H9 (cell line): ENCODE measurements around the gene RAD50. TPM values are rescaled to one million over a fixed set of nuclear protein-coding genes. Genes with fewer than 3 reads are reported as not detected.

Experiments
- DNase-seq: peaks from one replicate; pipeline ENCODE4 v3.0.0-alpha.2; 2017
- H2AFZ ChIP-seq: one replicate; pipeline ENCODE4 v1.6.1; 2013; ENCODE audit warnings: mild to moderate bottlenecking, low read length, control low read depth, moderate library complexity
- H2AK5ac ChIP-seq: 2 replicates; pipeline ENCODE4 v1.6.1; 2013; ENCODE audit warnings: low read length, control low read depth, mixed read lengths; ENCODE audit not compliant: insufficient read length
- H2BK120ac ChIP-seq: one replicate; pipeline ENCODE4 v1.6.1; 2013; ENCODE audit warnings: low read depth, mild to moderate bottlenecking, low read length, control low read depth, inconsistent platforms; ENCODE audit not compliant: poor library complexity, severe bottlenecking
- H2BK12ac ChIP-seq: 2 replicates; pipeline ENCODE4 v1.6.1; 2013; ENCODE audit warnings: low read length, control low read depth, mixed read lengths, low read depth; ENCODE audit not compliant: insufficient read length
- H2BK15ac ChIP-seq: 2 replicates; pipeline ENCODE4 v1.6.1; 2013; ENCODE audit warnings: low read depth, low read length, control low read depth
- H2BK20ac ChIP-seq: one replicate; pipeline ENCODE4 v1.6.1; 2013; ENCODE audit warnings: low read depth, mild to moderate bottlenecking, low read length, control low read depth, inconsistent platforms; ENCODE audit not compliant: poor library complexity, severe bottlenecking
- H2BK5ac ChIP-seq: 2 replicates; pipeline ENCODE4 v1.6.1; 2013; ENCODE audit warnings: low read length, control low read depth, mixed read lengths; ENCODE audit not compliant: insufficient read length
- H3K14ac ChIP-seq: 2 replicates; pipeline ENCODE4 v1.6.1; 2013; ENCODE audit warnings: low read length, control low read depth; ENCODE audit not compliant: insufficient read depth
- H3K18ac ChIP-seq: 2 replicates; pipeline ENCODE4 v1.6.1; 2013; ENCODE audit warnings: low read depth, mild to moderate bottlenecking, mixed read lengths, low read length, control low read depth; ENCODE audit not compliant: insufficient read length
- H3K23ac ChIP-seq: 2 replicates; pipeline ENCODE4 v1.6.1; 2013; ENCODE audit warnings: low read length, control low read depth, mixed read lengths, low read depth; ENCODE audit not compliant: insufficient read length
- H3K23me2 ChIP-seq: 2 replicates; pipeline ENCODE4 v1.6.1; 2013; ENCODE audit warnings: low read depth, mild to moderate bottlenecking, mixed read lengths, low read length, control low read depth; ENCODE audit not compliant: insufficient read length, poor library complexity, severe bottlenecking
- H3K27ac ChIP-seq: 2 replicates; pipeline ENCODE4 v1.5.1; 2013; ENCODE audit warnings: low read length, control low read depth, mixed read lengths, low read depth; ENCODE audit not compliant: insufficient read length
- H3K27me3 ChIP-seq: 2 replicates; pipeline ENCODE4 v1.6.1; 2013; ENCODE audit warnings: low read length, control low read depth, inconsistent platforms; ENCODE audit not compliant: insufficient read depth
- H3K4ac ChIP-seq: 2 replicates; pipeline ENCODE4 v1.6.1; 2013; ENCODE audit warnings: low read depth, mild to moderate bottlenecking, control low read depth, inconsistent platforms, low read length, moderate library complexity
- H3K4me1 ChIP-seq: 2 replicates; pipeline ENCODE4 v1.6.1; 2013; ENCODE audit warnings: low read length, control low read depth, inconsistent platforms; ENCODE audit not compliant: insufficient read depth
- H3K4me2 ChIP-seq: 2 replicates; pipeline ENCODE4 v1.6.1; 2013; ENCODE audit warnings: low read length, control low read depth, mixed read lengths; ENCODE audit not compliant: insufficient read length, insufficient read depth
- H3K56ac ChIP-seq: 2 replicates; pipeline ENCODE4 v1.6.1; 2013; ENCODE audit warnings: low read depth, mild to moderate bottlenecking, mixed read lengths, low read length, control low read depth; ENCODE audit not compliant: insufficient read length
- H3K79me1 ChIP-seq: 2 replicates; pipeline ENCODE4 v1.6.1; 2013; ENCODE audit warnings: low read depth, mild to moderate bottlenecking, moderate library complexity, low read length, control low read depth, inconsistent platforms; ENCODE audit not compliant: insufficient read depth, poor library complexity, severe bottlenecking
- H3K79me2 ChIP-seq: 2 replicates; pipeline ENCODE4 v1.6.1; 2013; ENCODE audit warnings: low read length, control low read depth, inconsistent platforms; ENCODE audit not compliant: insufficient read depth
- H3K9ac ChIP-seq: 2 replicates; pipeline ENCODE4 v1.6.1; 2013; ENCODE audit warnings: low read length, control low read depth, mixed read lengths; ENCODE audit not compliant: insufficient read length; ENCODE audit errors: extremely low read depth
- H3K9me3 ChIP-seq: one replicate; pipeline ENCODE4 v1.6.1; 2013; ENCODE audit warnings: low read depth, low read length, inconsistent platforms; ENCODE audit not compliant: control insufficient read depth
- H3T11ph ChIP-seq: one replicate; pipeline ENCODE4 v1.6.1; 2013; ENCODE audit warnings: mild to moderate bottlenecking, low read length, control low read depth, inconsistent platforms
- H4K20me1 ChIP-seq: one replicate; pipeline ENCODE4 v1.6.1; 2013; ENCODE audit not compliant: control insufficient read depth, insufficient read length, insufficient read depth
- H4K5ac ChIP-seq: 2 replicates; pipeline ENCODE4 v1.6.1; 2013; ENCODE audit warnings: low read depth, mild to moderate bottlenecking, mixed read lengths, low read length, control low read depth; ENCODE audit not compliant: insufficient read length
- H4K8ac ChIP-seq: replicated peaks from 2 replicates; pipeline ENCODE4 v1.6.1; 2013; ENCODE audit warnings: low read length, control low read depth, mixed read lengths, low read depth; ENCODE audit not compliant: insufficient read length
- H4K91ac ChIP-seq: 2 replicates; pipeline ENCODE4 v1.6.1; 2013; ENCODE audit warnings: low read depth, mild to moderate bottlenecking, moderate library complexity, mixed read lengths, low read length, control low read depth; ENCODE audit not compliant: insufficient read length
- H3K27ac Mint-ChIP-seq, 3 experiments: 2 replicates in 2 of 3; 3 replicates in 1 of 3; pipeline ENCODE4 v1.8.0; 2020 to 2021; ENCODE audit warnings: mixed read lengths in 3 of 3, mild to moderate bottlenecking in 1 of 3, moderate library complexity in 1 of 3
- H3K27me3 Mint-ChIP-seq: 2 replicates; pipeline ENCODE4 v1.8.0; 2021; ENCODE audit warnings: low read depth, mild to moderate bottlenecking, moderate library complexity, mixed read lengths
- H3K36me3 Mint-ChIP-seq, 3 experiments: 2 replicates in 2 of 3; 3 replicates in 1 of 3; pipeline ENCODE4 v1.8.0; 2020 to 2021; ENCODE audit warnings: low read depth in 3 of 3, mixed read lengths in 3 of 3; ENCODE audit not compliant: insufficient read depth in 1 of 3
- H3K4me1 Mint-ChIP-seq, 2 experiments: 2 replicates each; pipeline ENCODE4 v1.8.0; 2020; ENCODE audit warnings: mixed read lengths in 2 of 2
- H3K4me3 Mint-ChIP-seq, 2 experiments: 2 replicates in 1 of 2; 3 replicates in 1 of 2; pipeline ENCODE4 v1.8.0; 2020 to 2021; ENCODE audit warnings: mild to moderate bottlenecking in 2 of 2, mixed read lengths in 2 of 2, moderate library complexity in 1 of 2
- H3K9me3 Mint-ChIP-seq, 2 experiments: 2 replicates in 1 of 2; 3 replicates in 1 of 2; pipeline ENCODE4 v1.8.0; 2020; ENCODE audit warnings: mild to moderate bottlenecking in 2 of 2, mixed read lengths in 2 of 2, moderate library complexity in 1 of 2
- WGBS: extraction: QIAGEN DNeasy Blood & Tissue Kit; methylation state at CpG from one replicate; pipeline ENCODE4 v1.1.7; 2013; ENCODE audit warnings: missing lambda C conversion rate, low lambda C conversion rate, mixed read lengths; ENCODE audit not compliant: insufficient read length; ENCODE audit errors: extremely low coverage; 5-methylcytosine and 5-hydroxymethylcytosine counted together
- total RNA-seq: library from RNA; stranded (reverse); gene quantifications from 2 replicates; pipeline ENCODE4 v1.2.1, GENCODE V29; 2021
- TF ChIP-seq, protein P1 (sequence below): fragments of 200-600 bp; sonication (generic); conservative IDR thresholded peaks from 3 replicates; pipeline ENCODE4 v1.8.0; 2021; ENCODE audit warnings: antibody characterized with exemption, mild to moderate bottlenecking

The RAD50 gene
- total RNA-seq, 1 experiment from 2014 or later = 46.1 TPM

DNA sequence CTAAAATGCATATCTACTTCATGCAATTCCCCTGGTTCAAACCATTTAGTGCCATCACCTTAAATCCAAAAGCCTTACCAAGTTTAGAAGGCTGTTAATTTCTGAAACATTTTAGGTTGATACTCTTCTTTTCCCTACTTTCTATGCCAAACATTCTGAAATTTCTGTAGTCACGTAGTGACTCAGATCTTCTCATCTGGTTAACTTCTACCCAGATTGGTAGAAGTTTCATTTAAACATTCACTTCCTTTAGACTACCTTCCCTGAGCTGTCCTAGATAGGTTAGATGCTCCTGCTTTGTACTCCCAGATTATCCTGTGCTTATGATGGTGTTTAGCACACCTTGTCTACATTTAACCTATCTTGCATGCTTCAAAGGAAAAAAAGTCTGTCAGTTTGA is 9.9 kb downstream of the RAD50 start:
- H2AK5ac ChIP-seq = no peak overlapping the region
- no peak overlapping the region for H3K18ac ChIP-seq
- H4K8ac ChIP-seq = no peak overlapping the region
- Mint-ChIP-seq H3K4me1 (no peaks in the 10 kb centered on the region), H3K27ac (no peak overlapping the region), H3K4me3 (no peak overlapping the region), H3K27me3 (no peaks in the 10 kb centered on the region), H3K36me3 (peaks cover 3 to 25% (median 23%) of the 10 kb centered on the region in 3 experiments; a peak in 6 of 7 replicates), H3K9me3 (no peaks in the 10 kb centered on the region; a peak in 2 of 5 replicates)
- H3K56ac ChIP-seq = no peak overlapping the region
- no peak overlapping the region for H2BK120ac ChIP-seq
- H2BK5ac ChIP-seq = no peak overlapping the region
- WGBS = no CpG with 5 or more reads among the region's 1 CpG
- H3K4ac ChIP-seq = no peak overlapping the region
- DNase-seq = no peak
- H2BK12ac ChIP-seq = no peak overlapping the region
- H3K14ac ChIP-seq = no peak overlapping the region
- H3K79me1 ChIP-seq = peaks cover 2% of the 10 kb centered on the region
- H3K9me3 ChIP-seq = peaks cover 8% of the 10 kb centered on the region
- H3K9ac ChIP-seq = no peak overlapping the region
- H2AFZ ChIP-seq = no peak overlapping the region
- no peak overlapping the region for H4K91ac ChIP-seq
- H4K20me1 ChIP-seq = no peaks in the 10 kb centered on the region
- no peak overlapping the region for H2BK15ac ChIP-seq
- H3T11ph ChIP-seq = no peak overlapping the region
- no peaks in the 10 kb centered on the region for H3K79me2 ChIP-seq
- no peak overlapping the region for H3K27ac ChIP-seq
- H3K4me2 ChIP-seq = no peak overlapping the region
- TF ChIP-seq, protein P1, sequence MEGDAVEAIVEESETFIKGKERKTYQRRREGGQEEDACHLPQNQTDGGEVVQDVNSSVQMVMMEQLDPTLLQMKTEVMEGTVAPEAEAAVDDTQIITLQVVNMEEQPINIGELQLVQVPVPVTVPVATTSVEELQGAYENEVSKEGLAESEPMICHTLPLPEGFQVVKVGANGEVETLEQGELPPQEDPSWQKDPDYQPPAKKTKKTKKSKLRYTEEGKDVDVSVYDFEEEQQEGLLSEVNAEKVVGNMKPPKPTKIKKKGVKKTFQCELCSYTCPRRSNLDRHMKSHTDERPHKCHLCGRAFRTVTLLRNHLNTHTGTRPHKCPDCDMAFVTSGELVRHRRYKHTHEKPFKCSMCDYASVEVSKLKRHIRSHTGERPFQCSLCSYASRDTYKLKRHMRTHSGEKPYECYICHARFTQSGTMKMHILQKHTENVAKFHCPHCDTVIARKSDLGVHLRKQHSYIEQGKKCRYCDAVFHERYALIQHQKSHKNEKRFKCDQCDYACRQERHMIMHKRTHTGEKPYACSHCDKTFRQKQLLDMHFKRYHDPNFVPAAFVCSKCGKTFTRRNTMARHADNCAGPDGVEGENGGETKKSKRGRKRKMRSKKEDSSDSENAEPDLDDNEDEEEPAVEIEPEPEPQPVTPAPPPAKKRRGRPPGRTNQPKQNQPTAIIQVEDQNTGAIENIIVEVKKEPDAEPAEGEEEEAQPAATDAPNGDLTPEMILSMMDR = no peak
- H3K23ac ChIP-seq = no peak overlapping the region
- H3K23me2 ChIP-seq = no peaks in the 10 kb centered on the region
- no peaks in the 10 kb centered on the region for H3K4me1 ChIP-seq
- H2BK20ac ChIP-seq = no peak overlapping the region
- no peaks in the 10 kb centered on the region for H3K27me3 ChIP-seq
- H4K5ac ChIP-seq = no peak overlapping the region
